A204.1 (cell line): ENCODE data around the gene KRT73.

ENCODE experiments used
- FAIRE-seq: peaks from 2 replicates; lab custom pipeline; 2012; peaks lifted over from hg19 to GRCh38; lab: Jason Lieb, UNC

Gene KRT73

GRCh38 chr12:52618216-52618615 lies at the start of gene KRT73:
TSS of gene KRT73 (minus strand) at chr12:52618559. CDS start at chr12:52618524, 35 bp downstream.
- FAIRE-seq: no peak

DNA sequence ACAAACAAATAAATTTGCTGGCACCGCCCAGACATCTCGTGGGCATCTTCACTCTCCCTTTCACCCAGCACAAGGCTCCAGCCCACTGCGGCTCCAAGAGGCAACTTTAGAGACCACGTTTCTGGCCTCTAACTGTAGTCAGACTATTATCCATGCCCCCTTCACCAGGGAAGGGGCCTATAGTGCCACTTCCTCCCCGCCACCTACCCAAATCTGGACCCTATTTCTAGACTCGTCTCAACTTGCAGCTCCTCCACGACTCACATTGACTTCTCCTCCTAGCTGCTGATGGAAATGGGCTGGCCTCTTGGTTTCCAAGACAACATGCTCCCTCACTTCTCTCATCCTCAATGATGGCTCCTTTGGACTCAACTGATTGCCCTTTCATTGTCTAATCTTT lies 49.6 kb upstream of the KRT73 start:
- no peak for FAIRE-seq

DNA sequence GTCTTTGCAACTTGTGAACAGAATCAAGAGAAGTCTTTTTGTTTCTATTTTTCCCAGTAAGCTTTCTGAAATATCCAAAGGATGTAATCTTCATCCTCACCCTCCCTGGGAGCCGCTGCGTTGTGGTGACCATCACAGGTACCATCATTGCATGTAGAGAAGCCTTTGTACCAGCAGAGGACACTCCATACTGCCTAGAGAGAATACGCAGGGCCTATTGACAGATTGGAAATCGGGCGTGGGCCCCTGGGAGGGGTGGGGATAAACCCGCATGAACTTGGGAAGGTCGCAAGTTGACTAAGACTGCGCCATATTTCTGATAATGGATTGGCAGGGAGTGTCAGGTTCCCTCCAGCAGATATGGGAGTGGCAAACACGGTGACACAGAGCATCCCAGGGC lies 49.1 kb upstream of the KRT73 start:
- FAIRE-seq: no peak

GRCh38 chr12:52666471-52666870 lies 48.1 kb upstream of the KRT73 start:
- FAIRE-seq: no peak

- FAIRE-seq: no peak
Measured at GRCh38 chr12:52663420-52663819, 45.1 kb upstream of the KRT73 start.

DNA sequence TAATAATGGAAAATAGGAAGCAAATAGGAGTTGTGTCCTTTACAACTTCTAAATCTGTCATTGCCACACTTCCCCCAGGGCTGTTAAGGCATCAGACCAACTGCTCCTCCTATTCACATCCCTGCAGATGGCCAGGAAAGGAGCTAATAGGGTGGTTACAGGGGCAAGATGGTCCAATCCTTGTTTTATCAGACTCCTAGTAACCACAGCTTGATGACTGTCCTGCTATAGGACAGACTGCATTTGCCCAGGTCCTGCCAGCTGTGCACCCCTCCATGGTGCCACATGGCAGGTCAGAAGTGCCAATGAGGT lies 44.5 kb upstream of the KRT73 start:
- no peak for FAIRE-seq

- FAIRE-seq: no peak
Measured at GRCh38 chr12:52662093-52662917, 43.9 kb upstream of the KRT73 start.

- FAIRE-seq: no peak
Measured at GRCh38 chr12:52661668-52662067, 43.3 kb upstream of the KRT73 start.

DNA sequence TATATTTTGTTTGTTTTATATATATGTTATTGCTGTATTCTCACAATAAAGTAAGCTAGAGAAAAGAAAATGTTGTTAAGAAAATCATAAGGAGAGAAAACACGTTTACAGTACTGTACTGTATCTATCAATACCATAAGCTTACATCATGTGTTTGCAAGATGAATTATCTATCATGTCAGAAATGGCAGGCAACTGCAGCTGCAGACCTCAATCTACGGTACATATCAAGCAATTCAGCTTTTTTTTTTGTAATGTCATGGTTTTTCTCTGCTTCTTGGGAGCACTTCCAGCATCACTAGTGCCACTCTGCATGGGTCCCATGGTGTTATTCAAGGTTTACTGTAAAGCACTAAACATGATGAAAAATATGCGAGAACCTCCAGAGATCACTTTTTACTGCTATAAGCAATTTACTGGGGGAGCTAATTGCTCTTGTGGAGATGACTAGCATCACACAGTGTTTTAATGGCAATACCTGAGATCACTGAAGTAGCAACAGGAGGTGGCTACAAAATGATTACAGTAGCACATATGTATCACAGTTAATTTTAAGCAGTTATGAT lies 42.7 kb upstream of the KRT73 start:
- FAIRE-seq: no peak

GRCh38 chr12:52659951-52660350 lies 41.6 kb upstream of the KRT73 start:
- FAIRE-seq: no peak

- no peak for FAIRE-seq
Measured at GRCh38 chr12:52659395-52659794, 41.0 kb upstream of the KRT73 start.

- FAIRE-seq: no peak
Measured at GRCh38 chr12:52658196-52658595, 39.8 kb upstream of the KRT73 start.

- no peak for FAIRE-seq
Measured at GRCh38 chr12:52657250-52657902, 39.0 kb upstream of the KRT73 start.

DNA sequence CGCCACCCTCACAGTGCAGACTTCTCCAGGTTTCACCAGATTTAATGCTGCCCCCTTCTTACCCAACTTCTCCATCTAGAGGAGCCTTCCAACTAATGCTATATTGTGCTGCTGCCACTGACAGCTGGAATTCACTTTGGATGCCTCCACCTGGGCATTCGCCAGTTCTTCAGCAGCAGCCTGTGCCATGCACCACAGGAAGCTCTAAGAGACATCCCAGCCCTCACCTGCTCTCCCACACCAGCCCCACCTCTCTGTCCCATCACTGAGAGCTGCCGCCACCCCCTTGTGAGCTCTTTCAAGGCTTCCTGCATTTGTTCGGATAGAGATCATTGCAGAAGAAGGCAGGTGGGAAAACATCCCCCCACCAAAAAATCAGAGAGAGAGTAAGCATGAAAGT lies 38.3 kb upstream of the KRT73 start:
- FAIRE-seq: no peak

DNA sequence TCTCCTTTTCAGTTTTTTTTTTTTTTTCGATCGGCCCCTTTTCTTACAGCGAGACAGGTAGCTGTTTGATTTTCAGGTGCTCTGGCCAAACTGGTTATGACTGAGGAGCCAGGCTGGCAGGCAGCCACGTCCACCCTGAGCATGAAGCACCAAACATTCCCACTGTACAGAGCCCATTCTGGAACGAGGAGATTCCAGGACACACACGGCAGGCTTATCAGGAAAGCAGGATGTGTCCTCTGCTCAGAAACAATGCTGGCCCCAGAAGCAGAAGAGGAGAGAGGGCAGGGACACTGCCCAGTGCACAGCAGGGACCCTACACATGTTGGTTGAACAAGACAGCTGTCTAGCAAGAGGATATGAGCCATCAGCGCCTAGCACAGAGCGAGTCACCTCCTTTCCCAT lies 37.4 kb upstream of the KRT73 start:
- FAIRE-seq: no peak

GRCh38 chr12:52655251-52655650 lies 36.9 kb upstream of the KRT73 start:
- FAIRE-seq: no peak

GRCh38 chr12:52651726-52652261 lies 33.4 kb upstream of the KRT73 start, which contains the start of gene KRT2:
TSS of gene KRT2 (minus strand) at chr12:52652211. CDS start at chr12:52652142, 69 bp downstream.
- FAIRE-seq: no peak

- no peak for FAIRE-seq
Measured at GRCh38 chr12:52650520-52651081, 32.2 kb upstream of the KRT73 start.

DNA sequence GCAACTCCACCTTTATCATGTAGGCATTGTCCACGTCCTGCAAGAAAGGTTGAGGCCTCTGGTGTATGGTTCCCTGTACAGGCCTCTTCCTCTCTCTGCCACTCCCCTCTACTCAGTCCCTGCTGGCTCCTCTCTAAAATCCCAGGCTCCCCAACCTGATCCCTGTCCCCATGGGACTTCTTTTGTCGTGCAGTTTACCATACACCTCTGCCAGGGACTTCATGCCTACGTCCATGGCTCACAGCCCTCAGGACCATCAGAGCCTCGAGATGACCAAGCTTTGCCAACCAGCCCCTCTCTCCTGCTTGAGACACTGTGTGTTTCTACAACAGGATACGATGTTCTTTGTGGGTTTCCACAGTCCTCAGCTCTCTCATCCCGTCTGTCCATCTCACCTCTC lies 30.7 kb upstream of the KRT73 start:
- FAIRE-seq: no peak

DNA sequence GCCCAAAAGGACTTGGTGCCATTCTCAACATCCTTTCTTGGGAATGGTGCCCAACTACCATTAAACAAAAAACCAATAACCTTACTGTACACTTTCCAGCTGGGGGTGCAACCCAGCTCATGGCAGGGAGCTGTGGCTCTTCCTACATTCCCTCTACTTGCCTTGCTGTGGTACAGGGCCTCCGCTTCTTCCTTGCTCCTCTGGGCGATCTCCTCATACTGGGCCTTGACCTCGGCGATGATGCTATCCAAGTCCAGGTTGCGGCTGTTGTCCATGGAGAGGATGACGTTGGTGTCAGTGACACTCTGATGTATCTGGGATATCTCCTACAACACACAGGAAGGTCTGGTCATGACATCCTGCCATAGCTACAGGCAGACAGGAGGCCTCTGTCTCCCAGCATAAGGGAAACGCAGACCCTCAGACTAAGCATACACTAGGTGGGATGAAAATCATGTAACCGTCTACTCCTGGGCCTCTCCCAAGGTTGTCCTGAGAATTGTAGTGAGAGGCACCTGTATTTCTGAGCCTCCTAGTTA lies 29.7 kb upstream of the KRT73 start:
- FAIRE-seq: no peak

DNA sequence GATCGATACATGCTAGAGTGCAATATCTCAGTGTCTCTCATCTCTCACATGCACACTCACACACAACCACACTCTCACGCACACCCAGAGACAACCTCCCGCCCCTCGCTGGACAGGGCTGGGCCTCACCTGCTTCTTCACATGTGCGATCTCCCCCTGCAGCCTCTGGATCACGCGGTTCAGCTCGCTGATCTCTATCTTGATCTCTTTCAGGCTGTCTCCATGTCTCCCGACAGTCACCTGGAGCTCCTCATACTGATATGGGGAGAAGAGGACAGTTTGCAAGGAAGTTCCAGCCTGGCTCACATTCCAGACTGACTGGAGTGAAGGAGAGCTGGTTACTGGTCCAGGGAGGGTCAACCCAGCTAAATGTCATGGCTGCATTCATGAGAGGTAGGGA lies 29.2 kb upstream of the KRT73 start:
- FAIRE-seq: no peak

DNA sequence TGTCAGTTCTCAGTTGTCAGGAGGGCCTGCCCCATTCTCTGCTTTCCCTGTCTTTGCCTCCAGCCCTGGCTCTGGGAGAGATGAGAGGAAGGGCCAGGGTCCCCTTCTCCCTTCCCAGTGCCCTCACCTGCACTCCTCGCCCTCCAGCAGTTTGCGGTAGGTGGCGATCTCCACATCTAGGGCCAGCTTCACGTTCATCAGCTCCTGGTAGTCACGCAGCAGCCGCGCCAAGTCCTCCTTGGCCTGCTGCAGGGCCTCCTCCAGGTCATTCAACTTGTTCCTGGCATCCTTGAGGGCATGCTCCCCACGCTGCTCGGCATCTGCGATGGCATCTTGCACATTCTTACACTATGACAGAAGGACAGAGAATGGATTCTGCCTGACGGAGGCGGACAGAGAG lies 28.3 kb upstream of the KRT73 start:
- FAIRE-seq: no peak

- no peak for FAIRE-seq
Measured at GRCh38 chr12:52645982-52646381, 27.6 kb upstream of the KRT73 start.
